Stomach (tissue), 4 donors: Measurements from ENCODE around the gene TRAF3IP3.

Experiments used
- POLR2A ChIP-seq, 4 donors: fragments of 450-650 bp; IDR thresholded peaks; one replicate each; pipeline ENCODE4 v1.6.1; 2016; ENCODE audit warnings: antibody characterized with exemption in 4 of 4, control low read depth in 2 of 4, mild to moderate bottlenecking in 1 of 4, moderate library complexity in 1 of 4
- TF ChIP-seq, protein P1 (sequence below), 7 experiments: fragments of 450-650 bp in 4 of 7; fragments of 200-600 bp in 3 of 7; sonication (generic) in 3 of 7; IDR thresholded peaks; one replicate each; pipeline ENCODE4 v1.5.1; 2016 to 2019; ENCODE audit warnings: antibody characterized with exemption in 7 of 7, control low read depth in 2 of 7, mild to moderate bottlenecking in 1 of 7

DNA sequence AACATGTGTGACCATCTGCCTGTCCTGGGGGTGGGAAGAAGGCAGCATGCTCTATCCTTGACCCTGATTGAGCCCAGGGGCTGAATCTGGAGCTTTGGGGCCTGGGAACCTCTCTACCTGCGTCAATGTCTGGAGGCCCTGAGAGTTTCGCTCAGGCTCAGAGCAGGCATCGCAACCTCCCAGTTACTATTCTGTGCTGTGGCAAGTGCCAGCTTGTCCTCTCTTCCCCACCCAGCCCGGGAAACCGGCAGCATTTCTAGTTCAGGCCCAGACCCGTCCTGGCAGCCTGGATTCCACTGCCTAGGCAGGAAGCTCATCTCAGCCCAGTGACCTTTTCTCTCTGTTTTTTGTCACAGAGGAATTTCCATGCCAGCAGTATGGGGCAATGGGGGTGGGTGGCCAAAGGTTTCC is 60.1 kb downstream of the TRAF3IP3 start:
- TF ChIP-seq, protein P1, sequence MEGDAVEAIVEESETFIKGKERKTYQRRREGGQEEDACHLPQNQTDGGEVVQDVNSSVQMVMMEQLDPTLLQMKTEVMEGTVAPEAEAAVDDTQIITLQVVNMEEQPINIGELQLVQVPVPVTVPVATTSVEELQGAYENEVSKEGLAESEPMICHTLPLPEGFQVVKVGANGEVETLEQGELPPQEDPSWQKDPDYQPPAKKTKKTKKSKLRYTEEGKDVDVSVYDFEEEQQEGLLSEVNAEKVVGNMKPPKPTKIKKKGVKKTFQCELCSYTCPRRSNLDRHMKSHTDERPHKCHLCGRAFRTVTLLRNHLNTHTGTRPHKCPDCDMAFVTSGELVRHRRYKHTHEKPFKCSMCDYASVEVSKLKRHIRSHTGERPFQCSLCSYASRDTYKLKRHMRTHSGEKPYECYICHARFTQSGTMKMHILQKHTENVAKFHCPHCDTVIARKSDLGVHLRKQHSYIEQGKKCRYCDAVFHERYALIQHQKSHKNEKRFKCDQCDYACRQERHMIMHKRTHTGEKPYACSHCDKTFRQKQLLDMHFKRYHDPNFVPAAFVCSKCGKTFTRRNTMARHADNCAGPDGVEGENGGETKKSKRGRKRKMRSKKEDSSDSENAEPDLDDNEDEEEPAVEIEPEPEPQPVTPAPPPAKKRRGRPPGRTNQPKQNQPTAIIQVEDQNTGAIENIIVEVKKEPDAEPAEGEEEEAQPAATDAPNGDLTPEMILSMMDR (IDR thresholded peaks at IDR 0.05), result no peak
- no peak for TF ChIP-seq POLR2A (IDR thresholded peaks at IDR 0.05)
